HG02943 (cell line): ENCODE results near the gene GDPD5.
A peak's percentile ranks its signal among the peaks of the same experiment; 100 is the strongest.

Source experiments
- ATAC-seq: cut with Tn5 transposase; IDR thresholded peaks from one replicate; pipeline ENCODE4 v1.9.1; 2021; ENCODE audit warnings: mild to moderate bottlenecking, low read depth, moderate library complexity; ENCODE audit not compliant: unreplicated experiment

GDPD5 gene, protein sequence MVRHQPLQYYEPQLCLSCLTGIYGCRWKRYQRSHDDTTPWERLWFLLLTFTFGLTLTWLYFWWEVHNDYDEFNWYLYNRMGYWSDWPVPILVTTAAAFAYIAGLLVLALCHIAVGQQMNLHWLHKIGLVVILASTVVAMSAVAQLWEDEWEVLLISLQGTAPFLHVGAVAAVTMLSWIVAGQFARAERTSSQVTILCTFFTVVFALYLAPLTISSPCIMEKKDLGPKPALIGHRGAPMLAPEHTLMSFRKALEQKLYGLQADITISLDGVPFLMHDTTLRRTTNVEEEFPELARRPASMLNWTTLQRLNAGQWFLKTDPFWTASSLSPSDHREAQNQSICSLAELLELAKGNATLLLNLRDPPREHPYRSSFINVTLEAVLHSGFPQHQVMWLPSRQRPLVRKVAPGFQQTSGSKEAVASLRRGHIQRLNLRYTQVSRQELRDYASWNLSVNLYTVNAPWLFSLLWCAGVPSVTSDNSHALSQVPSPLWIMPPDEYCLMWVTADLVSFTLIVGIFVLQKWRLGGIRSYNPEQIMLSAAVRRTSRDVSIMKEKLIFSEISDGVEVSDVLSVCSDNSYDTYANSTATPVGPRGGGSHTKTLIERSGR

DNA sequence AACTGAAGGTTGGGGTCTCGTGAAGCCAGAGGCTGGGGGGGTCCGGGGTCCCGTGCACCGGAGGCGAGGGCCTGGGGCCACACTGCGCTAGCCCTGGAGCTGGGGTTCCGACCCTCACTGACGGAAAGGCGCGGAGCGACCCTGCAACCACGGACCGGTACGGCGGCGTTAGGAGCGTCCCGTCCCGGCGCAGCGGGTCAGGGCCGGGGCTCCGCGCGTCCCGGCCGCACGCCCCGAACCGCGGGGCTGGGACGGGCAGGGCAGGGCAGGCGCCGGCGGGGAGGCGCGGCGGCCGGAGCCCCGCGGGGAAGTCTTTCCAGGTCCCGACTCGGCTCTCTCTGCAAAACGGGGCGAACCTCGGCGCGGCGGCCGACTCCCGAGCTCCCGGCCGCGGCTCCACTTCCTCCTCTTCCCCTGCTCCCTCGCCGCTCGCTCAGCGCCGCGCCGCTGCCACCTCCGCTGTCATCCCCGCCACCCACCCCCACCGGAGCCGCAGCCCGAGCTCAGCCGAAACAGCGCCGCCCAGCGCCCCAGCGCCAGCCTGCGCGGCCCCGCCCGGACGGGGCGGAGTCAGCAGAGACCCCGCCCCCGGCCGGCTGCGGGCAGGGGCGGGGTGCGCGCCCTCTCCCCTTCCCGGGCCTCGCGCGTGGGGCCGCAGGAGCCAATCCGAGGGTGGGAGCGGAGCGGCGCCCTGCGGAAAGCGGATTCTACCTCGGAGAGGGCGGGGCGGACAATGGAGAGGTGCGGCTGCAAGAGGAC is at the start of gene GDPD5:
Gene GDPD5, minus strand, starts transcription at position 509 of the 759 bp plus-strand sequence. CDS start 48,206 bp downstream, outside the sequence.
- ATAC-seq, result no peak

DNA sequence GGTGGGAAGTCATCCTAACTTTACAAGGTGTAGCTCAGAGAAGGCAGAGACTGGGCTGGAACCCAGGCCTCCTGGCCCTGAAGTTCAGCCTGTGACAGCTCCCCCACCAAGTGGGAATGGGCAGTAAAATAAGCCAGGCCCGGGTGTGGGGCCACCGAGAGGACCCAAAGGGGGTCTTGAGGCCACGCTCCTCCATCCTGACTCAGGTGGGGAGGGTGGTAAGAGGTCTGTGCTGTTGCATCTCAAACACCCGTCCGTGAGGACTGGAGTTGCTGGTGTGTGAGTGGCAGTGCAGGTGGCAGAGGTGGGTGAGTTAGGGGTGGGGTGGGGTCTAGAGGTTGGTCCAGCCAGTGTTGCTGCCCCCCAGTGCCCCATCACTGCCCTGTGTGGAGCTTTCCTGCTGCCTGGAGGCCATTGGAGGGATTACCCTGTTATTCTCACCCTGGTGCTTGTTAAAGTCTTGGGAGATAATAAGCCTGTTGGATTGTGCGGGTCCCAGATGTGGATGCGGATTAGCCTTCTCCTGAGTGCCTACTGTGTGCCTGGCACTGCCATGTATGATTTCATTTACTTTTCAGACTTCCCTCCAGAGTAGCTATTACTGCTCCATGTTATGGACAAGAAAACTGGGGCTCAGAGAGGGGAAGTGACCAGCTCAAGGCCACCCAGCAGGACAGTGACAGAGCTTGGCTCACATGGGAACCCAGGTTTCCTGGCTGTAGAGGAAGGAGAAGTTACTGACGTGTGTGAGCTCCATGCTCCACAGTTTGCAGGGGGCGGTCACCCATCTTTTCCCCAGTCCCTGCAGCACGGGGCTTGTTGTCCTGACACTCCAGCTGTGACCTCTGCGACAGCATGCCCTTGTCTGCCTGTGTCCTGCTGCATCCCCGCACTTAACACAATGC is 49.2 kb upstream of the GDPD5 start:
- no peak for ATAC-seq

- ATAC-seq, result no peak
These were observed 47.0 kb upstream of the GDPD5 start for GRCh38 chr11:75572744-75573143.

DNA sequence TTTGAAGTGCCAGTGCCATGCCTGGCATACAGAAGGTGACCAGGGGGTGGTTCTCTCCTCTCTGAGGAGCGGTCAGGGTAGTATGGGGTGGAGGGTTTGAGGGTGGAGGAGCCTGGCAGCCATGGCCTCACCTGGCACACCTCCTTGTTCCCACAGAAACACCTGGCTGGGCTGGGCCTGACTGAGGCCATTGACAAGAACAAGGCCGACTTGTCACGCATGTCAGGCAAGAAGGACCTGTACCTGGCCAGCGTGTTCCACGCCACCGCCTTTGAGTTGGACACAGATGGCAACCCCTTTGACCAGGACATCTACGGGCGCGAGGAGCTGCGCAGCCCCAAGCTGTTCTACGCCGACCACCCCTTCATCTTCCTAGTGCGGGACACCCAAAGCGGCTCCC is 45.9 kb upstream of the GDPD5 start:
- ATAC-seq, result no peak

- ATAC-seq, result no peak
These were observed 44.9 kb upstream of the GDPD5 start for GRCh38 chr11:75570559-75571139.

DNA sequence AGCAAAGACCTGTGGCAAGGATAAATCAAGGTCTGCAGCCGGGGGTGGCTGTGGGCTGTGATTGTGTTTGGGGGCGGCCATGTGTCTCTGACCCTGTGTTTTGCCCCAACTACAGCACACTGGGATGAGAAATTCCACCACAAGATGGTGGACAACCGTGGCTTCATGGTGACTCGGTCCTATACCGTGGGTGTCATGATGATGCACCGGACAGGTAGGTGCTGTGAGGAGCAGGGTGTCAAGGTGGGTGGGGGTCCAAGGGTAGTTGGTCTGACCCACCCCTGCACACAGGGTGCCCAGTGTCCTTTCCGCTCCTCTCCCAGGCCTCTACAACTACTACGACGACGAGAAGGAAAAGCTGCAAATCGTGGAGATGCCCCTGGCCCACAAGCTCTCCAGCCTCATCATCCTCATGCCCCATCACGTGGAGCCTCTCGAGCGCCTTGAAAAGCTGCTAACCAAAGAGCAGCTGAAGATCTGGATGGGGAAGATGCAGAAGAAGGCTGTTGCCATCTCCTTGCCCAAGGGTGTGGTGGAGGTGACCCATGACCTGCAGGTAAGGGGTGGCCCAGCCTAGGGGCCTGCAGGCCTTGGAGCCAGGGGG is 43.0 kb upstream of the GDPD5 start:
- no peak for ATAC-seq

GRCh38 chr11:75567971-75568370 is 42.2 kb upstream of the GDPD5 start:
- ATAC-seq, result no peak

- no peak for ATAC-seq
These were observed 41.1 kb upstream of the GDPD5 start for GRCh38 chr11:75566763-75567279.

GRCh38 chr11:75565916-75566762 is 40.4 kb upstream of the GDPD5 start:
- no peak for ATAC-seq

DNA sequence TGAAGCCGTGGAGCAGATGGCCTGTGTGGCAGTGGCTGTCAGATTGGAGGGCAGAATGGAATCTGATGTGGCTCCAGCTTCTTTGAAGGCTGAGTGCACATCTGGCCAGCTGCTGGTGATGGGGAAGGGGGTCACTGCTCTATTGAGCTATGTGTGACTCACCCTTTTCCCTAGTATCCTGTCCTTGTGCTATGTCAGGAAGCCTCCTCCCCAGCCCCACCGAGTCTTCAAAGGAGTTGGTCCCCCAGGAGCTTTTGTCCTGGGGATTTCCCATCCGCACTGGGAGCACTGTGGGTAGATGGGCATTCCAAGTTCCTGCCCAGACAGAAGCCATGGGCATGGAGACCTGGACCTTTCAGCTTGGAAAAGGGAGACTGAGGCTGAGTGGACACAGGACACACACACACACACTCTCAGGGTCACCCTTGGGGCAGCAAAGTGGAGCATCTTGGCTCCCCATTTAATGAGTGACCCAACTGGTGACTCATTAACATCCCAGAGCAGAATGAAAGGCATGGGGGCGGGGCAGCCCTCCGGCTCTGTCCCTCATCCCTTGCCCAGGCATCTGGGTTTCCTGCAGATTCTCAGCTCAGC is 39.6 kb upstream of the GDPD5 start:
- no peak for ATAC-seq

GRCh38 chr11:75563978-75564552 is 38.3 kb upstream of the GDPD5 start:
- no peak for ATAC-seq

DNA sequence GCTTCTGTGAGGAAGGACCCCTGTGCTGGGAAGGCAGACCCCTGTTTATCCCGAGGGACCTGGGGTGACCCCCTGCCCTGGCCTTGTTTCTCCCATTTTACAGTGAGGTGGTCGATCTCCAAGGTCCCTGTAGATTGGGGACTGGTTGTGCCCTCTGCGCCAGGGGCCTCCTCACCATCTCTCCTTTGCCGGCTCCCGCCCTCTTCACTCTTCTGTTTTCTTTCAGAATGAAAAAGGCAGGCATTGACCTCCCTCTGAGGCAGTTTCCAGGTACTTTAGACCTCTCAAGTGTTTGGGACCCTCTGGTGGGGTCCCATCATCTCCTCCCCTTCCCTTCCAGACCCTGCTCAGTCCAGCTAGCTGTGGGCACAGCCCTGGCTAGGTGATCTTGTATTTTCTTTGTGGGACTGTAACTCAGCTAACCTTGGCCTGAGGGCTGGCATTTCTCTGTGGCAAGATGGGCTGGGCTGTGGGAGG is 37.8 kb upstream of the GDPD5 start:
- no peak for ATAC-seq

GRCh38 chr11:75562836-75563484 is 37.2 kb upstream of the GDPD5 start:
- ATAC-seq, result no peak

DNA sequence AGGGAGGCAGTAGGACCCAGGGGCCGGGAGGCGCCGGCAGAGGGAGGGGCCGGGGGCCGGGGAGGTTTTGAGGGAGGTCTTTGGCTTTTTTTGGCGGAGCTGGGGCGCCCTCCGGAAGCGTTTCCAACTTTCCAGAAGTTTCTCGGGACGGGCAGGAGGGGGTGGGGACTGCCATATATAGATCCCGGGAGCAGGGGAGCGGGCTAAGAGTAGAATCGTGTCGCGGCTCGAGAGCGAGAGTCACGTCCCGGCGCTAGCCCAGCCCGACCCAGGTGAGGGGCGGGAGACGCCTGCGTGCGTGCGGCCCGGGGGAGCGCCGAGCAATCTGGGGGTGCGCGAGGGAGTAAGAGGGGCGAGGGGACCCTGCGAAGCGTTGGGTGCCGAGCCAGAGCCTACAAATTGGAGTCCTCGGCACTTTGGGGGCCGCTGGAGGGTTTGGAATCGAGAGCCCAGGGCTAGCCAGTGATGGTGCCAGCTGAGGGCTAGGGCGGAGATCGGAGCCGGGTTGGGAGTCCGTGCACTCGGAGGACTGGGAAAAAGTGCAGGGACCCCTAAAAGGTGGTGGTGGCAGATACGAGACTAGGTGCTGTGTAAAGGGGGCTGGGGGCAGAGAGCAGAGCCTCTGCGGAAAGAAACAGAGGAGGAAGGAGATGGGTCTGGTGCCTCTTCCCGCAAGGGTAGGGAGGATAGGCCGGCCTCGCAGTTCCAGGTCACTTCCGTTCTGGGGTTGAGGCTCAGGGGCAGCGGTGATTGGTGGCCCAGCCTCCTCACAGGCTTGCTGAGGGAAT is 36.5 kb upstream of the GDPD5 start, which contains the start of gene SERPINH1:
Gene SERPINH1, plus strand, starts transcription at position 206 of the 788 bp plus-strand sequence. CDS start 4,097 bp downstream, outside the sequence.
- ATAC-seq, result peak; percentile 66

DNA sequence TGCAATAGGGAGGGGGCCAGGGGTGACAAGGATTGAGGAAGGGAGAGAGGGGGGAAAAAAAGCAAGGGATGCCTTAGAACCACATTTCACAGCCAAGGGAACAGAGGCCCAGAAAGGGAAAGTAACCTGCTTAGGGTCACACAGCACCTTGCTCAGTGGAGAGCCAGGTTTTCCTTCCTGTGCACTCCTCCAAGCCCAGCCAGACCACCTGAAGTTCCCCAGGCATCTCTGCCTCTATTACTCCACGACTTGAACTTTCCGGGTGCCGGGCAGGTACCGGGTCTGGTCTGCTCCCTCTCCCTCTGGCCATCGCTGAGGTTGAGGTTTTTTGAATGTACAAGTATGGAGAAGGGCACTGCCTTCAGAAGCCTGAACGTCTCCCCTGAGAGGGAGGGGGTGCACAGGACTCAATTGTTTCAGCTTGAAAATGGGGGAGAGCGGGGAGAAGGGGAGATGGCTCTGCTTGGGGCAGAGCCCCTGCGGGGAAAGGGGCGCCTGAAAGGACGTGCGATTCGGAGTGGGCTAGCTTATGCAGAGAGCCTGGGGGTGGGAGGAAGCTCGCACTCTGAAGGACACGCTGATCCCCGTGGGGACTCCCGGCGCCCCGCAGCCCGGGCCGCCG is 35.8 kb upstream of the GDPD5 start:
- no peak for ATAC-seq

- ATAC-seq, result no peak
These were observed 34.9 kb upstream of the GDPD5 start for GRCh38 chr11:75560644-75561043.
